Sigmoid colon (tissue), 4 donors: Measurements from ENCODE around the gene RAD51.

Experiments
- EP300 ChIP-seq, 4 donors: sonication (generic); formaldehyde crosslinking; IDR thresholded peaks; one replicate each; pipeline ENCODE4 v1.6.1; 2017; ENCODE audit warnings: antibody characterized with exemption in 4 of 4
- POLR2A ChIP-seq, 2 donors: fragments of 450-650 bp; IDR thresholded peaks; one replicate each; pipeline ENCODE4 v1.6.1; 2016; ENCODE audit warnings: antibody characterized with exemption in 2 of 2, mild to moderate bottlenecking in 2 of 2, moderate library complexity in 2 of 2
- POLR2AphosphoS5 ChIP-seq, 4 donors: sonication (generic); formaldehyde crosslinking; IDR thresholded peaks; one replicate each; pipeline ENCODE4 v1.6.1; 2017; ENCODE audit warnings: antibody characterized with exemption in 4 of 4
- TF ChIP-seq, protein P1 (sequence below), 4 experiments: fragments of 450-650 bp in 3 of 4; fragments of 200-600 bp in 1 of 4; IDR thresholded peaks; one replicate each; pipeline ENCODE4 v1.5.1; 2016 to 2019; ENCODE audit warnings: antibody characterized with exemption in 4 of 4, mild to moderate bottlenecking in 3 of 4, moderate library complexity in 2 of 4

DNA sequence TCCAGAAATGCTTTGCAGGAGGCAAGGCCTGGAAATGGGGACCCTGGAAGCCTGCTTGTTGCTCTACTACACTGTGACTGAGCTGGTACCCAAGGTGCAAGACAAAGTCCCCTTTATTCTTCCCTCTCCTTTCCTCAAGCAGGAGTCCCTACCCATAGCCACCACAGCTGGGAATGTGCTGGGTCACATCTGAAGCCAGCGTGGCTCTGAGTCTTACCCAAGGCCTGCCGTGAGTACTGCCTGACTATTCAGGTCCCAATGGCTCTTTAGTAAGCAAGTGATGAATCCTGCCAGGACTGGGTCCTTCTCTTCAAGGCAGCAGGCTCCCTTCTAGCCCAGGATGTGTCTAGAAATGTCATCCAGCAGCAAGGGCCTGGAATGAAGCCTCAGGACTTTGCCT is 9.6 kb upstream of the RAD51 start:
- no peak for TF ChIP-seq POLR2AphosphoS5 (IDR thresholded peaks at IDR 0.05)
- TF ChIP-seq, protein P1, sequence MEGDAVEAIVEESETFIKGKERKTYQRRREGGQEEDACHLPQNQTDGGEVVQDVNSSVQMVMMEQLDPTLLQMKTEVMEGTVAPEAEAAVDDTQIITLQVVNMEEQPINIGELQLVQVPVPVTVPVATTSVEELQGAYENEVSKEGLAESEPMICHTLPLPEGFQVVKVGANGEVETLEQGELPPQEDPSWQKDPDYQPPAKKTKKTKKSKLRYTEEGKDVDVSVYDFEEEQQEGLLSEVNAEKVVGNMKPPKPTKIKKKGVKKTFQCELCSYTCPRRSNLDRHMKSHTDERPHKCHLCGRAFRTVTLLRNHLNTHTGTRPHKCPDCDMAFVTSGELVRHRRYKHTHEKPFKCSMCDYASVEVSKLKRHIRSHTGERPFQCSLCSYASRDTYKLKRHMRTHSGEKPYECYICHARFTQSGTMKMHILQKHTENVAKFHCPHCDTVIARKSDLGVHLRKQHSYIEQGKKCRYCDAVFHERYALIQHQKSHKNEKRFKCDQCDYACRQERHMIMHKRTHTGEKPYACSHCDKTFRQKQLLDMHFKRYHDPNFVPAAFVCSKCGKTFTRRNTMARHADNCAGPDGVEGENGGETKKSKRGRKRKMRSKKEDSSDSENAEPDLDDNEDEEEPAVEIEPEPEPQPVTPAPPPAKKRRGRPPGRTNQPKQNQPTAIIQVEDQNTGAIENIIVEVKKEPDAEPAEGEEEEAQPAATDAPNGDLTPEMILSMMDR (IDR thresholded peaks at IDR 0.05) = no peak
- TF ChIP-seq POLR2A (IDR thresholded peaks at IDR 0.05) = no peak
- TF ChIP-seq EP300 (IDR thresholded peaks at IDR 0.05) = no peak
